Measurements from ENCODE around the gene PLEK2. TPM values are rescaled to one million over a fixed set of nuclear protein-coding genes. Genes with fewer than 3 reads are reported as not detected.

Gene PLEK2
- total RNA-seq, 2 donors from 2014 or later, result 1.6 to 2.0 TPM

- no peaks in the 10 kb centered on the region for H3K27me3 ChIP-seq (ENCODE audit: control insufficient read depth, insufficient read depth, low read length, poor library complexity, severe bottlenecking)
- Mint-ChIP-seq H3K36me3 (ENCODE audit: low read depth) (no peaks in the 10 kb centered on the region), H3K27me3 (ENCODE audit: insufficient read depth) (no peaks in the 10 kb centered on the region), H3K4me3 (no peak overlapping the region), H3K9me3 (no peaks in the 10 kb centered on the region), H3K4me1 (peaks cover 30% of the 10 kb centered on the region), H3K27ac (peak overlapping the region; percentile 26)
- TF ChIP-seq CTCF (conservative IDR thresholded peaks at IDR 0.05), result no peak
- H3K4me3 ChIP-seq (ENCODE audit: low read length), result no peak overlapping the region
- H3K9me3 ChIP-seq (ENCODE audit: control insufficient read depth, low read length), result no peaks in the 10 kb centered on the region
- H3K36me3 ChIP-seq (ENCODE audit: control insufficient read depth, insufficient read depth, low read length), result no peaks in the 10 kb centered on the region
- H3K9ac ChIP-seq (ENCODE audit: extremely low read depth, low read length, poor library complexity, severe bottlenecking), result no peak overlapping the region
- H3K4me1 ChIP-seq (ENCODE audit: control insufficient read depth, insufficient read depth, low read length), result peaks cover 5% of the 10 kb centered on the region
- no peak for DNase-seq
- H3K27ac ChIP-seq (ENCODE audit: low read depth, low read length), result no peak overlapping the region
- WGBS, 2 experiments (ENCODE audit: insufficient coverage in 1 of 2, insufficient read length in 1 of 2), result 76 to 88% methylated on average over 5 to 8 of the region's 8 CpGs
Measured at GRCh38 chr14:67426161-67426560, 14.2 kb upstream of the PLEK2 start.

- Histone ChIP-seq H3K36me3 (ENCODE audit: control insufficient read depth, insufficient read depth, low read length) (no peaks in the 10 kb centered on the region), H3K27ac (ENCODE audit: low read depth, low read length) (no peak overlapping the region), H3K4me3 (ENCODE audit: low read length) (no peak overlapping the region), H3K4me1 (ENCODE audit: control insufficient read depth, insufficient read depth, low read length) (peaks cover 5% of the 10 kb centered on the region), H3K9me3 (ENCODE audit: control insufficient read depth, low read length) (no peaks in the 10 kb centered on the region), H3K27me3 (ENCODE audit: control insufficient read depth, insufficient read depth, low read length, poor library complexity, severe bottlenecking) (no peaks in the 10 kb centered on the region), H3K9ac (ENCODE audit: extremely low read depth, low read length, poor library complexity, severe bottlenecking) (no peak overlapping the region)
- Mint-ChIP-seq H3K4me3 (no peak overlapping the region), H3K4me1 (peaks cover 26% of the 10 kb centered on the region), H3K27me3 (ENCODE audit: insufficient read depth) (no peaks in the 10 kb centered on the region), H3K36me3 (ENCODE audit: low read depth) (no peaks in the 10 kb centered on the region), H3K27ac (no peak overlapping the region), H3K9me3 (no peaks in the 10 kb centered on the region)
- 90 to 98% methylated on average over 2 to 4 of the region's 4 CpGs for WGBS, 2 experiments (ENCODE audit: insufficient coverage in 1 of 2, insufficient read length in 1 of 2)
- no peak for TF ChIP-seq CTCF (conservative IDR thresholded peaks at IDR 0.05)
- DNase-seq, result no peak
Measured at GRCh38 chr14:67425608-67426007, 13.6 kb upstream of the PLEK2 start.

GRCh38 chr14:67424539-67424938 lies 12.6 kb upstream of the PLEK2 start:
- no peaks in the 10 kb centered on the region for H3K36me3 ChIP-seq (ENCODE audit: control insufficient read depth, insufficient read depth, low read length)
- no peak overlapping the region for H3K27ac ChIP-seq (ENCODE audit: low read depth, low read length)
- Mint-ChIP-seq H3K9me3 (no peaks in the 10 kb centered on the region), H3K27me3 (ENCODE audit: insufficient read depth) (no peaks in the 10 kb centered on the region), H3K27ac (no peak overlapping the region), H3K36me3 (ENCODE audit: low read depth) (no peaks in the 10 kb centered on the region), H3K4me3 (no peak overlapping the region), H3K4me1 (peaks cover 15% of the 10 kb centered on the region)
- no peaks in the 10 kb centered on the region for H3K9me3 ChIP-seq (ENCODE audit: control insufficient read depth, low read length)
- peaks cover 5% of the 10 kb centered on the region for H3K4me1 ChIP-seq (ENCODE audit: control insufficient read depth, insufficient read depth, low read length)
- no peak for TF ChIP-seq CTCF (conservative IDR thresholded peaks at IDR 0.05)
- H3K9ac ChIP-seq (ENCODE audit: extremely low read depth, low read length, poor library complexity, severe bottlenecking), result no peak overlapping the region
- H3K27me3 ChIP-seq (ENCODE audit: control insufficient read depth, insufficient read depth, low read length, poor library complexity, severe bottlenecking), result no peaks in the 10 kb centered on the region
- 82% methylated on average over 3 of the region's 3 CpGs; no CpG with 5 or more reads in 1 of the 2 experiments for WGBS, 2 experiments (ENCODE audit: insufficient coverage in 1 of 2, insufficient read length in 1 of 2)
- DNase-seq, result no peak
- no peak overlapping the region for H3K4me3 ChIP-seq (ENCODE audit: low read length)

Measured in endodermal cell (in vitro differentiated cells).